ENCODE results near the gene PIGC.

GRCh38 chr1:172488393-172488792 lies 44.5 kb upstream of the PIGC start:
- TF ChIP-seq, protein P1, sequence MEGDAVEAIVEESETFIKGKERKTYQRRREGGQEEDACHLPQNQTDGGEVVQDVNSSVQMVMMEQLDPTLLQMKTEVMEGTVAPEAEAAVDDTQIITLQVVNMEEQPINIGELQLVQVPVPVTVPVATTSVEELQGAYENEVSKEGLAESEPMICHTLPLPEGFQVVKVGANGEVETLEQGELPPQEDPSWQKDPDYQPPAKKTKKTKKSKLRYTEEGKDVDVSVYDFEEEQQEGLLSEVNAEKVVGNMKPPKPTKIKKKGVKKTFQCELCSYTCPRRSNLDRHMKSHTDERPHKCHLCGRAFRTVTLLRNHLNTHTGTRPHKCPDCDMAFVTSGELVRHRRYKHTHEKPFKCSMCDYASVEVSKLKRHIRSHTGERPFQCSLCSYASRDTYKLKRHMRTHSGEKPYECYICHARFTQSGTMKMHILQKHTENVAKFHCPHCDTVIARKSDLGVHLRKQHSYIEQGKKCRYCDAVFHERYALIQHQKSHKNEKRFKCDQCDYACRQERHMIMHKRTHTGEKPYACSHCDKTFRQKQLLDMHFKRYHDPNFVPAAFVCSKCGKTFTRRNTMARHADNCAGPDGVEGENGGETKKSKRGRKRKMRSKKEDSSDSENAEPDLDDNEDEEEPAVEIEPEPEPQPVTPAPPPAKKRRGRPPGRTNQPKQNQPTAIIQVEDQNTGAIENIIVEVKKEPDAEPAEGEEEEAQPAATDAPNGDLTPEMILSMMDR (IDR thresholded peaks at IDR 0.05): no peak
- no peak for TF ChIP-seq POLR2A (IDR thresholded peaks at IDR 0.05)

All from thyroid gland (tissue), 4 donors.